Measurements from ENCODE around the gene DHRS4.

GRCh38 chr14:23937203-23937602, 16.4 kb upstream of the DHRS4 start:
- TF ChIP-seq CTCF (IDR thresholded peaks at IDR 0.05; ENCODE audit: low read length), result no peak
- no peak for TF ChIP-seq EZH2 (IDR thresholded peaks at IDR 0.05; ENCODE audit: borderline replicate concordance, low read length)
